ENCODE measurements around the gene ASIP. TPM values are rescaled to one million over a fixed set of nuclear protein-coding genes. Genes with fewer than 3 reads are reported as not detected.
"Not testable (repeated sequence)": the region's sequence is repeated elsewhere in the genome, so short reads cannot be mapped to it uniquely, and the experiment has no call there.

ASIP gene
- total RNA-seq, 1 donor from 2014 or later, result not detected

- no peak for DNase-seq (ENCODE audit: low read depth, low spot score)
- Mint-ChIP-seq H3K36me3 (ENCODE audit: low read depth) (peaks cover 42% of the 10 kb centered on the region), H3K9me3 (no peaks in the 10 kb centered on the region), H3K27me3 (ENCODE audit: low read depth) (no peaks in the 10 kb centered on the region), H3K27ac (ENCODE audit: unreplicated experiment) (no peak overlapping the region), H3K4me3 (no peak overlapping the region), H3K4me1 (no peaks in the 10 kb centered on the region)
- TF ChIP-seq CTCF (conservative IDR thresholded peaks at IDR 0.05), result no peak
Observed at GRCh38 chr20:34281177-34281576, 40.0 kb downstream of the ASIP start.

- H3K4me1 Mint-ChIP-seq, result no peaks in the 10 kb centered on the region
- H3K4me3 Mint-ChIP-seq, result no peak overlapping the region
- H3K9me3 Mint-ChIP-seq, result no peaks in the 10 kb centered on the region
- no peak for DNase-seq (ENCODE audit: low read depth, low spot score)
- TF ChIP-seq CTCF (conservative IDR thresholded peaks at IDR 0.05), result no peak
- H3K27ac Mint-ChIP-seq (ENCODE audit: unreplicated experiment), result no peak overlapping the region
- H3K27me3 Mint-ChIP-seq (ENCODE audit: low read depth), result no peaks in the 10 kb centered on the region
- H3K36me3 Mint-ChIP-seq (ENCODE audit: low read depth), result peaks cover 42% of the 10 kb centered on the region
Observed at GRCh38 chr20:34282041-34282440, 40.8 kb downstream of the ASIP start.

- Mint-ChIP-seq H3K27me3 (ENCODE audit: low read depth) (no peaks in the 10 kb centered on the region), H3K9me3 (no peaks in the 10 kb centered on the region), H3K4me3 (no peak overlapping the region), H3K27ac (ENCODE audit: unreplicated experiment) (no peak overlapping the region), H3K36me3 (ENCODE audit: low read depth) (peaks cover 39% of the 10 kb centered on the region), H3K4me1 (no peaks in the 10 kb centered on the region)
- DNase-seq (ENCODE audit: low read depth, low spot score), result no peak
- TF ChIP-seq CTCF (conservative IDR thresholded peaks at IDR 0.05), result no peak
Observed at GRCh38 chr20:34283844-34284243, 42.6 kb downstream of the ASIP start.

- Mint-ChIP-seq H3K27ac (ENCODE audit: unreplicated experiment) (no peak overlapping the region), H3K4me1 (no peaks in the 10 kb centered on the region), H3K9me3 (no peaks in the 10 kb centered on the region), H3K27me3 (ENCODE audit: low read depth) (no peaks in the 10 kb centered on the region), H3K4me3 (no peak overlapping the region), H3K36me3 (ENCODE audit: low read depth) (peaks cover 39% of the 10 kb centered on the region)
- no peak for DNase-seq (ENCODE audit: low read depth, low spot score)
- TF ChIP-seq CTCF (conservative IDR thresholded peaks at IDR 0.05), result no peak
Observed at GRCh38 chr20:34285450-34285849, 44.2 kb downstream of the ASIP start.

GRCh38 chr20:34287500-34287899 lies 46.3 kb downstream of the ASIP start:
- not testable (repeated sequence) for H3K9me3 Mint-ChIP-seq; H3K27ac Mint-ChIP-seq (ENCODE audit: unreplicated experiment); H3K4me3 Mint-ChIP-seq; H3K27me3 Mint-ChIP-seq (ENCODE audit: low read depth); DNase-seq (ENCODE audit: low read depth, low spot score); H3K4me1 Mint-ChIP-seq
- H3K36me3 Mint-ChIP-seq (ENCODE audit: low read depth), result peaks cover 45% of the 10 kb centered on the region
- peak; percentile 15 for TF ChIP-seq CTCF (conservative IDR thresholded peaks at IDR 0.05)

GRCh38 chr20:34290471-34290870 lies 49.2 kb downstream of the ASIP start:
- Mint-ChIP-seq H3K9me3 (no peaks in the 10 kb centered on the region), H3K36me3 (ENCODE audit: low read depth) (peaks cover 45% of the 10 kb centered on the region), H3K4me3 (no peak overlapping the region), H3K27me3 (ENCODE audit: low read depth) (no peaks in the 10 kb centered on the region), H3K4me1 (no peaks in the 10 kb centered on the region), H3K27ac (ENCODE audit: unreplicated experiment) (peak overlapping the region; percentile 8)
- DNase-seq (ENCODE audit: low read depth, low spot score), result no peak
- TF ChIP-seq CTCF (conservative IDR thresholded peaks at IDR 0.05), result no peak
